ENCODE measurements around the gene EMID1.

EMID1 gene

GRCh38 chr22:29205594-29206371 is at the start of gene EMID1:
EMID1 (plus strand) TSS chr22:29205896; CDS start chr22:29206039, 143 bp downstream.
- peak in 1 of 2 donors; percentile 17 for DNase-seq (ENCODE audit: extremely low read depth in 1 of 2, low read depth in 1 of 2)

DNA sequence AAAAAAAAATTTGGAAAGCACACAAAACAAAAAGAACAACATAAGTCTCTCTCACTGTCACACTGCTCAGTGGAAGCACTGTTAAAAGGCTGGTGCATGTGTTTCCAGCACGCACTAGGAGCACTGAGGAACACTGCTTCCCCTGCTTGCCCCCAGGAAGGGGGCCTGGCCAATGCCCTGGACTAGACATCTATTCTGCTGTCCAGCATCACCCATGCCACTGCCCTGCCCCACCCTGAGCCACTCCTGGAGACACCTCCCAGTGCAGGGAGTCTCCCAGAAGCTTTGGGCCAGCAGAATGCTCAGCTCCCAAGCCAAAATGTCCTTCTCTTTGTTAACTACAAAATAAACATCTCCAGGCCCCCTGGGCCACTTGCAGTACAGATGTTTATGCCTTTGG is 49.7 kb upstream of the EMID1 start:
- no peak for DNase-seq (ENCODE audit: extremely low read depth in 1 of 2, low read depth in 1 of 2)

- no peak for DNase-seq (ENCODE audit: extremely low read depth in 1 of 2, low read depth in 1 of 2)
These were observed 49.2 kb upstream of the EMID1 start for GRCh38 chr22:29156507-29156906.

GRCh38 chr22:29157759-29158535 is 47.7 kb upstream of the EMID1 start:
- no peak for DNase-seq (ENCODE audit: extremely low read depth in 1 of 2, low read depth in 1 of 2)

GRCh38 chr22:29158546-29158945 is 47.1 kb upstream of the EMID1 start:
- no peak for DNase-seq (ENCODE audit: extremely low read depth in 1 of 2, low read depth in 1 of 2)

- no peak for DNase-seq (ENCODE audit: extremely low read depth in 1 of 2, low read depth in 1 of 2)
These were observed 41.9 kb upstream of the EMID1 start for GRCh38 chr22:29163808-29164207.

GRCh38 chr22:29165321-29166060 is 40.2 kb upstream of the EMID1 start:
- DNase-seq (ENCODE audit: extremely low read depth in 1 of 2, low read depth in 1 of 2): no peak

- DNase-seq (ENCODE audit: extremely low read depth in 1 of 2, low read depth in 1 of 2): no peak
These were observed 39.5 kb upstream of the EMID1 start for GRCh38 chr22:29166180-29166579.

GRCh38 chr22:29167032-29167911 is 38.4 kb upstream of the EMID1 start:
- DNase-seq (ENCODE audit: extremely low read depth in 1 of 2, low read depth in 1 of 2): no peak

DNA sequence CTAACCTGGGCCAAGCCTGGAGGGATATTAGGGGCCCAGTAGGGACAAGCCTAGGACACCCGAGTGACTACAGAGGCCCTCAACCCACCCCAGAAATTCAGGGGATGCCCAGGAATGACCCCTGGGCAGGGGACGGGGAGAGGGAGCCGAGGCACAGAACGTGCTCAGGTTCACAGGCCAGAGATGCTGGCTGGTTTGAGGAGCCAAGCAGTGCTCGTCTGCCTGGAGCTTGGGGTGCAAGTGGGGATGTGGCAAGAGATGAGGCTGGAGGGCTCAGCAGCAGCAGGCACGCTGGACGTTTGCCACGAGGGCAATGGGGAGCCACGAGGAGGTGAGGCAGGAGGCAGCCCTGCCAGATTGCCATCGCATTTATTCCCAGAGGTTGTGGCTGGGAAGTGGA is 34.0 kb upstream of the EMID1 start:
- DNase-seq (ENCODE audit: extremely low read depth in 1 of 2, low read depth in 1 of 2): no peak

- DNase-seq (ENCODE audit: extremely low read depth in 1 of 2, low read depth in 1 of 2): no peak
These were observed 33.5 kb upstream of the EMID1 start for GRCh38 chr22:29172216-29172615.

- no peak for DNase-seq (ENCODE audit: extremely low read depth in 1 of 2, low read depth in 1 of 2)
These were observed 30.3 kb upstream of the EMID1 start for GRCh38 chr22:29175312-29175835.

DNA sequence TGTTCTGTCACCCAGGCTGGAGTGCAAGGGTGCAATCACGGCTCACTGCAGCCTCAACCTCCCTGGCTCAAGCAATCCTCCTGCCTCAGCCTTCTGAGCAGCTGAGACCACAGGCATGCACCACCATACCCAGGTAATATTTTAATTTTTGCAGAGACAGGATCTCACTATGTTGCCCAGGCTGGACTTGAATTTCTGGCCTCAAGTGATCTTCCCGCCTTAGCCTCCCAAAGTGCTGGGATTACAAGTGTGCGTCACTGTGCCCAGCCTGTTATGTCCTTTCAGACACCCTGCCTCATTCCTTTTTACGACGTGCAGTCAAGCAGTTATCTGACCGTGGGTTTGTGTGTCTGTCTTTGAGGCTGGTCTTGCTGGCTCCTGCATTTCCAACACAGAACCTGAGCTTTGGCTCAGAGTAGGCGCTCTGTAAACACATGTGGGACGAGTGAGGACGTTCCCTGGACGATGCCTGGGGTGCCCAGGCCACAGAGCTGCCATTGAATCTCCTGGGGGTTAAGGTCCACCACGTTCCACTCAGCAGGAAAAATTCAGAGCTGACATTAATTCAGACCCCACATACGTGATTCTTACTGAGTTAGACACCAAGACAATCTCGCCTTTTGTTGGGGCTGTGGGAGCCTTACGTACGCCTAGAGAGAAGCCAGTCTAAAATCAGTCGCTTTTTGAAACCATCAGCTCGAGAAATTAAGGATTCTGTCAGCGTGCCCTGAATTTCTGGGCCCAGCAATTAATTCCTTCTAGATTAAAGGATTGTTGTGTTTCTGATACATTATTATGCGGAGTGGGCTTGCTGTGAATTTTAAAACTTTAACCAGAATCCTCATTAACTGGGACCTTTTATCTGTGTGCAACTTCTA is 21.5 kb upstream of the EMID1 start:
- no peak for DNase-seq (ENCODE audit: extremely low read depth in 1 of 2, low read depth in 1 of 2)

DNA sequence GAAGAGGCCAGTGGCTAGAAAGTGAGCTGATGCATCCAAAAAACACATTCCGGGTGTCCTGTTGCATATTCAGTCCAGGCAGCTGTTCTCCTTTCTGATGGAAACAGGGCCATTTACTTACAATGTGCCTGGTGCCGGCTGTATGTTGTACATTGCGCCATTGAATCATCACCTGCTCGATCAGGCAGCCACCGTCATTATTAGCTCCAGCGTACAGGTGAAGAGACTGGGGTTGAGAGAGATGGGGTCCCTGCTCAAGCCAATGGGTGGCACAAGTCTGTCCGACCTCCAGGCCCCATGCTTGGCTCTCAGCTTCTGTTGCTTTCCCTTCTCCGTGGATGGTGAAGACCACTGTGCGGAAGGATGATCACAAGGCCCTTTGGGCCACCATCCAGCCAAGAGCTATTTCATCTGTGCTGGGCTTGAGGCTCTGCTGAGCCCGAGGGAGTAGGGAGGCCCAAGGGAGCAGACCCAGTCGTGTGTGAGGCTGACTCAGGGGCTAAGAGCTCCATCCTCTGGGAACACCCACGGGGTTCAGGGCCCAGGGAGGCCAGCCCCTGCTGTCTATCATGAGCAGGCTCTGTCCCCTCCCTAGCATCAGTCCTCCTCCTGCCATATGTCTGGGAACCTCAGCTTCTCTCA is 20.7 kb upstream of the EMID1 start:
- DNase-seq (ENCODE audit: extremely low read depth in 1 of 2, low read depth in 1 of 2): no peak

- DNase-seq (ENCODE audit: extremely low read depth in 1 of 2, low read depth in 1 of 2): no peak
These were observed 19.4 kb upstream of the EMID1 start for GRCh38 chr22:29186302-29186701.

DNA sequence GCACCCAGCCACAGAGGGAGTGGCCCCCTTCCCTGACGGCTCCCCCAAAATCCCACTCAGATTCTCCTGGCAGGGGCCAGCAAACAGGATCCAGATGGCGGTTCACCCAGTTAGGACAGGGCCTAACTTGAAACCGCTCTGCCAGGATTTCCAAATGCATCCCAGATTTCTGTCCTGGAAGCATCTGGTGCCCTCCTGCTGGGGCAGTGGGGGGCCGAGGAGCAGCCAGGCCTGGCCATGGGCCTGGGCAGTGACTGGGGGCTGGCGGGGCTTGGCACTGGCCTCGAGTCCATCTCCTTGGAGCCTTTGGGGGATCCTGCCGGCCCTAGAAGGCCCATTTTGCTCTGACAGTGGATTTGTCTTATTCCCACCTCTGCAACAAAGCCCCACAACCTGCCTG is 17.9 kb upstream of the EMID1 start:
- no peak for DNase-seq (ENCODE audit: extremely low read depth in 1 of 2, low read depth in 1 of 2)

GRCh38 chr22:29190051-29190450 is 15.6 kb upstream of the EMID1 start:
- no peak for DNase-seq (ENCODE audit: extremely low read depth in 1 of 2, low read depth in 1 of 2)

- no peak for DNase-seq (ENCODE audit: extremely low read depth in 1 of 2, low read depth in 1 of 2)
These were observed 14.8 kb upstream of the EMID1 start for GRCh38 chr22:29190918-29191317.

DNA sequence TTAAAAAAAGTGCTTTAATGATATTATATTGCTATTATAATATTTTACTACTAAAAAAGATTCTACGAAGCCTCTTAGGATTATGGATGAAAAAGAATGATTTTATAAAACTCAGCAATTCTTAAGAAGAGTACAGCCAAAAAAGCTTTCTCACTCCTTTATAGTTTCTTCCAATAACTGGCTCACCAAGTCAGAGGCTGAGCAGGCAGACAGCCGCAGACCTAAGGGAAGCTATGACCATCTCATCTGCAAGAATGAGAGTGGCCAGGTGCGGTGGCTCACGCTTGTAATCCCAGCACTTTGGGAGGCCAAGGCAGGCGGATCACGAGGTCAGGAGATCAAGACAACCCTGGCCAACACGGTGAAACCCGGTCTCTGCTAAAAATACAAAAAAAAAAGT is 12.7 kb upstream of the EMID1 start:
- DNase-seq (ENCODE audit: extremely low read depth in 1 of 2, low read depth in 1 of 2): no peak
